CD14-positive monocyte (primary cell): Measurements from ENCODE around the gene SCAP. TPM values are rescaled to one million over a fixed set of nuclear protein-coding genes. Genes with fewer than 3 reads are reported as not detected.

Experiments
- DNase-seq, 3 donors: peaks; one replicate each; pipeline ENCODE4 v3.0.0-alpha.2; 2011 to 2022
- H2AFZ ChIP-seq: 2 replicates; pipeline ENCODE4 v1.6.0; 2012; ENCODE audit warnings: mild to moderate bottlenecking, low read depth, low read length, inconsistent platforms; ENCODE audit not compliant: insufficient read depth, poor library complexity, severe bottlenecking
- H3K27ac ChIP-seq, 2 donors: 1 replicate in 1 of 2; 2 replicates in 1 of 2; pipeline ENCODE4 v1.5.1; 2012 to 2013; ENCODE audit warnings: low read length in 2 of 2, control low read depth in 1 of 2, inconsistent platforms in 1 of 2, low read depth in 1 of 2, mild to moderate bottlenecking in 1 of 2
- H3K27me3 ChIP-seq, 2 donors: one replicate each; pipeline versions ENCODE4 v1.6.0 to v1.6.1; 2011 to 2013; ENCODE audit warnings: low read length in 2 of 2; ENCODE audit not compliant: control insufficient read depth in 2 of 2, insufficient read depth in 2 of 2
- H3K36me3 ChIP-seq, 2 donors: replicated peaks in 1 of 2; 1 replicate in 1 of 2; 2 replicates in 1 of 2; pipeline versions ENCODE4 v1.5.1 to v1.6.1; 2012 to 2013; ENCODE audit warnings: low read length in 2 of 2, control low read depth in 1 of 2, inconsistent platforms in 1 of 2, mild to moderate bottlenecking in 1 of 2; ENCODE audit not compliant: insufficient read depth in 2 of 2, control insufficient read depth in 1 of 2
- H3K4me1 ChIP-seq, 2 donors: 1 replicate in 1 of 2; 2 replicates in 1 of 2; pipeline versions ENCODE4 v1.5.1 to v1.6.1; 2012 to 2013; ENCODE audit warnings: low read length in 2 of 2, control low read depth in 1 of 2, inconsistent platforms in 1 of 2, mild to moderate bottlenecking in 1 of 2, moderate library complexity in 1 of 2; ENCODE audit not compliant: insufficient read depth in 2 of 2, control insufficient read depth in 1 of 2
- H3K4me2 ChIP-seq: replicated peaks from 2 replicates; pipeline ENCODE3; 2012; ENCODE audit warnings: low read length, moderate library complexity, mild to moderate bottlenecking; ENCODE audit not compliant: poor library complexity, severe bottlenecking; ENCODE audit errors: extremely low read depth
- H3K4me3 ChIP-seq, 3 experiments: fragments of 200-600 bp in 1 of 3; sonication (generic) in 1 of 3; replicated peaks in 1 of 3; 1 replicate in 2 of 3; 2 replicates in 1 of 3; pipeline ENCODE4 v1.5.1; 2011 to 2013; ENCODE audit warnings: low read length in 3 of 3, mild to moderate bottlenecking in 3 of 3, control low read depth in 2 of 3, low read depth in 2 of 3, inconsistent platforms in 1 of 3, moderate library complexity in 1 of 3
- H3K79me2 ChIP-seq: 2 replicates; pipeline ENCODE4 v1.6.0; 2012; ENCODE audit warnings: mild to moderate bottlenecking, control low read depth, inconsistent platforms, low read length, moderate library complexity; ENCODE audit not compliant: insufficient read depth
- H3K9ac ChIP-seq: 2 replicates; pipeline ENCODE4 v1.6.0; 2017; ENCODE audit warnings: low read length, mild to moderate bottlenecking; ENCODE audit not compliant: insufficient read depth, poor library complexity, severe bottlenecking
- H3K9me3 ChIP-seq, 2 donors: replicated peaks in 1 of 2; 1 replicate in 1 of 2; 2 replicates in 1 of 2; pipeline versions ENCODE4 v1.5.1 to v1.6.1; 2012 to 2013; ENCODE audit warnings: low read length in 2 of 2, control low read depth in 1 of 2; ENCODE audit not compliant: control insufficient read depth in 1 of 2, insufficient read depth in 1 of 2
- H4K20me1 ChIP-seq: 2 replicates; pipeline ENCODE4 v1.6.0; 2012; ENCODE audit warnings: mild to moderate bottlenecking, low read length, control low read depth, moderate library complexity; ENCODE audit not compliant: insufficient read depth
- H3K27ac Mint-ChIP-seq, 7 donors: one replicate each; pipeline ENCODE4 v1.8.0; 2020; ENCODE audit warnings: mild to moderate bottlenecking in 7 of 7, mixed read lengths in 7 of 7, moderate library complexity in 6 of 7, inconsistent platforms in 2 of 7
- H3K27me3 Mint-ChIP-seq, 3 donors: one replicate each; pipeline ENCODE4 v1.8.0; 2021 to 2022; ENCODE audit warnings: low read depth in 3 of 3, mild to moderate bottlenecking in 3 of 3, mixed read lengths in 3 of 3, moderate library complexity in 3 of 3, inconsistent platforms in 1 of 3
- H3K36me3 Mint-ChIP-seq, 2 donors: one replicate each; pipeline ENCODE4 v1.8.0; 2020; ENCODE audit warnings: mixed read lengths in 2 of 2, inconsistent platforms in 1 of 2, mild to moderate bottlenecking in 1 of 2
- H3K4me1 Mint-ChIP-seq: one replicate; pipeline ENCODE4 v1.8.0; 2020; ENCODE audit warnings: mild to moderate bottlenecking, mixed read lengths
- H3K4me3 Mint-ChIP-seq, 2 donors: one replicate each; pipeline ENCODE4 v1.8.0; 2020; ENCODE audit warnings: mild to moderate bottlenecking in 2 of 2, mixed read lengths in 2 of 2, moderate library complexity in 1 of 2
- H3K9me3 Mint-ChIP-seq, 7 donors: one replicate each; pipeline ENCODE4 v1.8.0; 2020 to 2022; ENCODE audit warnings: mixed read lengths in 7 of 7, mild to moderate bottlenecking in 6 of 7, moderate library complexity in 6 of 7, inconsistent platforms in 2 of 7
- WGBS: methylation state at CpG from one replicate; pipeline ENCODE4 v1.1.5; 2013; ENCODE audit warnings: missing lambda C conversion rate; ENCODE audit not compliant: insufficient coverage; 5-methylcytosine and 5-hydroxymethylcytosine counted together
- intact Hi-C, 2 donors: fragments of 100-400 bp; cut with micrococcal nuclease; formaldehyde crosslinking; loops; one replicate each; pipeline versions ENCODE4 v1.15.0 to v1.15.1; 2023
- polyA plus RNA-seq, 3 donors: library from polyadenylated mRNA; depleted of rRNA in 1 of 3; unstranded in 2 of 3; stranded (reverse) in 1 of 3; fragments of 300-500 nt in 2 of 3; fragments of >200 nt in 1 of 3; fragmentation: Illumina TruSeq in 2 of 3; gene quantifications; 1 replicate in 2 of 3; 2 replicates in 1 of 3; pipeline ENCODE4 v1.2.3, GENCODE V29; 2012 to 2021
- TF ChIP-seq, protein P1 (sequence below): fragments of 200-600 bp; IDR thresholded peaks from one replicate; pipeline ENCODE4 v1.8.0; 2022; ENCODE audit warnings: antibody characterized with exemption, mild to moderate bottlenecking

Gene SCAP
- polyA plus RNA-seq, 3 donors: 26.3 to 27.8 (median 27.7) TPM

DNA sequence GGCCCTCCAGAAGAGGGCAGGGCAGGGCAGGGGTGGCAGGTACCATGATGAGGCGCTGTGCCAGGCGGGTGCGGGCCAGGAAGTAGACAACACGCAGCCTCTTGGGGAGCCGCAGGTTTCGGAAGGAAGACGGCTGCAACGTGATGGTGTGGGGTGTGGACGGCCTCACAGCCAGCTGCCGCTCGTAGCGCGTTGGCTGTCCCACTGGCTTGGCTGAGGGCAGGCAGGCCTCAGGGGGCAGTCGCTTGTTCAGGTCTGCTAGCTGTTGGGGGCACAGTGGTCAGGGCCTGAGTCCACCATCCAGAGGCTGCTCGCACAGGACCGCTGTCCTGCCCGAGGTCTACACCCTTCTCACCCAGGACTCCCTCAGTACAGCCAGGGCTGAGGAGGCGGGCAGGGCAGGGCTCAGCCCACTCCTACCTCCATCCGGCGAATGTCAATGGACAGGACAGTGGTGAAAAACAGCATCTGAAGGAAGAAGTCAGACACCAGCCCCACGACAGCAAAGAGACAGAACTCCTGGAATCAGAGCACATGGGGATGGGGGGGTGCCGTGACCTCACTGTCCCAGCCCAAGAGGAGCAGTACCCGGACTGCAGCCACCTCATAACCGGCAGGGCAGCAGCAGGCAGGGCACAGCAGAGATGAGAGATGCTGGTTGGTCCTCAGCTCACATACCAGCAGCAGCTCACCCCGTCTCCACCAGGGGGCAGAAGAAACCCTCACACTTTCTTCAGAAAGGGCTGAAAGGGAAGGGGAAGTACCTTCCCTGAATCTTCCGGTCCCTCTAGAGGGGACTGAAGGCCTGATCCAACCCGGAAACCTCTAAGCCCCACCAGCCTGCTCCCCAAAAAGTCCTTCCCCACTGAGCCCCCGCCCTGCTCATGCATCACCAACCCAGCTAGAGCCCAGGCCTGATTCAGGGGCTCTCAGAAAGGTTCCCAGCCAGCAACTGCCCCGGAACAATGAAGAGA is 54.9 kb downstream of the SCAP start:
- peak; percentile 86 to 90 (median 90) for DNase-seq
- peaks cover 9 to 15% of the 10 kb centered on the region in 2 donors for H3K4me1 ChIP-seq
- TF ChIP-seq, protein P1, sequence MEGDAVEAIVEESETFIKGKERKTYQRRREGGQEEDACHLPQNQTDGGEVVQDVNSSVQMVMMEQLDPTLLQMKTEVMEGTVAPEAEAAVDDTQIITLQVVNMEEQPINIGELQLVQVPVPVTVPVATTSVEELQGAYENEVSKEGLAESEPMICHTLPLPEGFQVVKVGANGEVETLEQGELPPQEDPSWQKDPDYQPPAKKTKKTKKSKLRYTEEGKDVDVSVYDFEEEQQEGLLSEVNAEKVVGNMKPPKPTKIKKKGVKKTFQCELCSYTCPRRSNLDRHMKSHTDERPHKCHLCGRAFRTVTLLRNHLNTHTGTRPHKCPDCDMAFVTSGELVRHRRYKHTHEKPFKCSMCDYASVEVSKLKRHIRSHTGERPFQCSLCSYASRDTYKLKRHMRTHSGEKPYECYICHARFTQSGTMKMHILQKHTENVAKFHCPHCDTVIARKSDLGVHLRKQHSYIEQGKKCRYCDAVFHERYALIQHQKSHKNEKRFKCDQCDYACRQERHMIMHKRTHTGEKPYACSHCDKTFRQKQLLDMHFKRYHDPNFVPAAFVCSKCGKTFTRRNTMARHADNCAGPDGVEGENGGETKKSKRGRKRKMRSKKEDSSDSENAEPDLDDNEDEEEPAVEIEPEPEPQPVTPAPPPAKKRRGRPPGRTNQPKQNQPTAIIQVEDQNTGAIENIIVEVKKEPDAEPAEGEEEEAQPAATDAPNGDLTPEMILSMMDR: peak; percentile 90
- Mint-ChIP-seq H3K27me3 (peaks cover 0 to 1% (median 0%) of the 10 kb centered on the region in 3 donors), H3K4me3 (peak overlapping the region; percentile 55 to 67), H3K36me3 (peaks cover 38 to 59% of the 10 kb centered on the region in 2 donors), H3K27ac (peak overlapping the region; percentile 90 to 98 (median 96)), H3K9me3 (peaks cover 0 to 1% (median 0%) of the 10 kb centered on the region in 7 donors), H3K4me1 (peaks cover 12% of the 10 kb centered on the region)
- H3K9ac ChIP-seq: peak overlapping the region; percentile 57
- H4K20me1 ChIP-seq: peaks cover 9% of the 10 kb centered on the region
- H3K4me3 ChIP-seq: peak overlapping the region in 1 of 3 experiments; percentile 58
- 84% methylated on average over 16 of the region's 29 CpGs for WGBS
- no peaks in the 10 kb centered on the region for H3K9me3 ChIP-seq
- peak overlapping the region; percentile 44 to 82 for H3K27ac ChIP-seq
- H3K36me3 ChIP-seq: peaks cover 49 to 65% of the 10 kb centered on the region in 2 donors
- H3K27me3 ChIP-seq: no peaks in the 10 kb centered on the region
- intact Hi-C loops: loop anchor here (1.0 to 5.0 kb wide), 3 partner anchors 56 to 92 kb away; partner anchors contain the start of gene ELP6 (in 1 of the 2)
- H3K4me2 ChIP-seq: peak overlapping the region; percentile 63
- peak overlapping the region; percentile 86 for H2AFZ ChIP-seq
- H3K79me2 ChIP-seq: no peaks in the 10 kb centered on the region

DNA sequence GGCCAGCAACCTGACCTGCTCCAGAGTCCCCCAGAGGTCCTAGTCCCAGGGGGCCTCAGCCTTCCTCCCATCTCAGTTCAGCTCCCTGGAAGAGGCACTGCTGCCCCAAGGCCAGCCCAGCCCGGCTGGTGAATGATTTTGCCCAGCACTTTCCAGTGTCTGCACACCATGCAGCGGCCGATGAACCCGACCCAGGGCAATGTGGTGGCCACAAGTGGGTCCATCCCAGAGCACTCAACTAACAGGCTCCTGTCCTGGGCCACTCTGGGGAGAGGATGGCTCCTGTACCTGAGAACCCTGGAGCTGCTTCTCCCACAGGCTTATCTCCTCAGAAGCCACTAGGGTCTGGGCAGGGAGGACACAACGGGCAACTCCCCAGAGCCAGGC is 55.7 kb downstream of the SCAP start:
- Histone ChIP-seq H3K4me2 (no peak overlapping the region), H3K27me3 (no peaks in the 10 kb centered on the region), H3K9me3 (no peaks in the 10 kb centered on the region), H3K36me3 (peaks cover 49 to 65% of the 10 kb centered on the region in 2 donors), H3K27ac (no peak overlapping the region), H3K4me1 (peaks cover 9 to 15% of the 10 kb centered on the region in 2 donors), H3K4me3 (no peak overlapping the region), H3K9ac (no peak overlapping the region), H3K79me2 (no peaks in the 10 kb centered on the region), H2AFZ (no peak overlapping the region), H4K20me1 (peaks cover 14% of the 10 kb centered on the region)
- H3K4me1 Mint-ChIP-seq: peaks cover 12% of the 10 kb centered on the region
- DNase-seq: no peak
- H3K9me3 Mint-ChIP-seq: peaks cover 0 to 1% (median 0%) of the 10 kb centered on the region in 7 donors
- TF ChIP-seq, protein P1: no peak
- H3K4me3 Mint-ChIP-seq: no peak overlapping the region
- peaks cover 0 to 1% (median 0%) of the 10 kb centered on the region in 3 donors for H3K27me3 Mint-ChIP-seq
- WGBS: 92% methylated on average over 4 of the region's 5 CpGs
- intact Hi-C loops: loop anchor here (2.0 to 5.0 kb wide), 2 partner anchors 57 to 92 kb away; partner anchors contain the start of gene ELP6 (in 1 of the 2)
- H3K27ac Mint-ChIP-seq: peak overlapping the region in 1 of 7 donors; percentile 18
- H3K36me3 Mint-ChIP-seq: peaks cover 42 to 60% of the 10 kb centered on the region in 2 donors
